Smooth muscle cell (in vitro differentiated cells): ENCODE data around the gene EFHD1. TPM values are rescaled to one million over a fixed set of nuclear protein-coding genes. Genes with fewer than 3 reads are reported as not detected.
A peak's percentile ranks its signal among the peaks of the same experiment; 100 is the strongest.

ENCODE experiments used
- DNase-seq: peaks from one replicate; lab custom pipeline; 2025; ENCODE audit not compliant: unreplicated experiment; lab: John Stamatoyannopoulos, UW
- H2AFZ ChIP-seq: fragments of 200-600 bp; sonication (generic); 2 replicates; pipeline ENCODE4 v1.6.0; 2016; ENCODE audit warnings: antibody characterized with exemption, low read depth, mild to moderate bottlenecking
- H3F3A ChIP-seq: fragments of 200-600 bp; sonication (generic); 2 replicates; pipeline ENCODE4 v1.6.0; 2017; ENCODE audit warnings: antibody characterized with exemption, low read depth
- H3K27ac ChIP-seq: fragments of 200-600 bp; sonication (generic); 2 replicates; pipeline ENCODE4 v1.5.1; 2016; ENCODE audit warnings: low read depth, mild to moderate bottlenecking
- H3K27me3 ChIP-seq: fragments of 200-600 bp; sonication (generic); 2 replicates; pipeline ENCODE4 v1.6.1; 2016; ENCODE audit warnings: low read depth, mild to moderate bottlenecking
- H3K36me3 ChIP-seq: fragments of 200-600 bp; sonication (generic); 2 replicates; pipeline ENCODE4 v1.5.1; 2016; ENCODE audit warnings: low read depth
- H3K4me1 ChIP-seq: fragments of 200-600 bp; sonication (generic); 2 replicates; pipeline ENCODE4 v1.5.1; 2016; ENCODE audit warnings: low read depth
- H3K4me2 ChIP-seq: fragments of 200-600 bp; sonication (generic); 2 replicates; pipeline ENCODE4 v1.6.0; 2016; ENCODE audit warnings: mild to moderate bottlenecking
- H3K4me3 ChIP-seq: fragments of 200-600 bp; sonication (generic); 2 replicates; pipeline ENCODE4 v1.5.1; 2016; ENCODE audit warnings: mild to moderate bottlenecking
- H3K79me2 ChIP-seq: fragments of 200-600 bp; sonication (generic); 2 replicates; pipeline ENCODE4 v1.6.0; 2016; ENCODE audit warnings: low read depth, mild to moderate bottlenecking
- H3K9ac ChIP-seq: fragments of 200-600 bp; sonication (generic); 2 replicates; pipeline ENCODE4 v1.6.0; 2016; ENCODE audit warnings: low read depth
- H3K9me3 ChIP-seq: fragments of 200-600 bp; sonication (generic); replicated peaks from 2 replicates; pipeline ENCODE4 v1.5.1; 2016; ENCODE audit warnings: low read depth
- H4K20me1 ChIP-seq: fragments of 200-600 bp; sonication (generic); 2 replicates; pipeline ENCODE4 v1.6.0; 2016; ENCODE audit warnings: low read depth
- CTCF ChIP-seq: fragments of 200-600 bp; sonication (generic); IDR thresholded peaks from 2 replicates; pipeline ENCODE4 v1.5.1; 2017; ENCODE audit warnings: borderline replicate concordance, mild to moderate bottlenecking, antibody characterized with exemption; ENCODE audit not compliant: insufficient read depth, poor library complexity, severe bottlenecking
- WGBS: methylation state at CpG from one replicate; pipeline ENCODE4 v1.1.7; 2016; ENCODE audit warnings: low lambda C conversion rate; 5-methylcytosine and 5-hydroxymethylcytosine counted together
- polyA plus RNA-seq: library from polyadenylated mRNA; unstranded; fragments of >200 nt; fragmentation: Nextera tagmentation; extraction: Ambion mirVana; gene quantifications from 2 replicates; pipeline ENCODE4 v1.2.1, GENCODE V29; 2016
- total RNA-seq: library from RNA; depleted of rRNA; stranded (reverse); fragments of >200 nt; gene quantifications from 2 replicates; pipeline ENCODE4 v1.2.3, GENCODE V29; 2014

EFHD1 gene
- total and polyA plus RNA-seq, 2 experiments from 2014 or later, result 6.4 to 19.2 TPM

DNA sequence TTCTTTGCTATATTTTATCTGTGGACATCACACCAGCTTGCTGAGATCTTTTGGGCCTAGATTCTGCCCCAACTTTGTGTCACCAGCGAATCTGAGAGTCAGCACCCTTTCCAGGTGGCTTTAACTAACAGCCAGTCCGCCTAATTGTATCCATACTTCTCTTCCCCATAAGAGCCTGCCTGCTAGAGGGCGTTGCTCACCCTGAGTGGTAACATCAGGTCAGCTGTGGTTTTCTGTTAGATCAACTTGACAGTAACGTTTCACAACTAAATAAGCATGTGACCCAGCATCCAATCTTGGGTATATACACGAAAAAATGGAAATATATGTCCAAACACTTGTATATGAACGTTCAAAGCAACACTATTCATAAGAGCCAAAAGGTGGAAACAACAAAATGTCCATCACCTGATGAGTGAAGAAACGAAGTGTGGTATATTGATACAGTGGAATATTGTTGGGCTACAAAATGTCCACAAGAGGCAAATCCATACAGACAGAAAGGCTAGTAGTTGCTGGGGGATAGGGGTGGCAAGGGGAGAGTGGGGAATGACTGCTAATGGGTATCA lies 24.9 kb downstream of the EFHD1 start:
- Histone ChIP-seq H3K4me1 (no peaks in the 10 kb centered on the region), H4K20me1 (no peaks in the 10 kb centered on the region), H3K79me2 (no peaks in the 10 kb centered on the region), H3K4me3 (no peak overlapping the region), H3K27ac (no peak overlapping the region), H3F3A (no peaks in the 10 kb centered on the region), H3K9me3 (no peaks in the 10 kb centered on the region), H3K4me2 (no peak overlapping the region), H3K36me3 (no peaks in the 10 kb centered on the region), H2AFZ (no peak overlapping the region), H3K27me3 (no peaks in the 10 kb centered on the region), H3K9ac (no peak overlapping the region)
- 58% methylated on average over 7 of the region's 7 CpGs for WGBS
- TF ChIP-seq CTCF, result no peak
- DNase-seq, result no peak

- TF ChIP-seq CTCF, result no peak
- H3K36me3 ChIP-seq, result no peaks in the 10 kb centered on the region
- H3K27ac ChIP-seq, result no peak overlapping the region
- no peak overlapping the region for H3K4me2 ChIP-seq
- H3K4me1 ChIP-seq, result no peaks in the 10 kb centered on the region
- H2AFZ ChIP-seq, result no peak overlapping the region
- no peak for DNase-seq
- no peak overlapping the region for H3K9ac ChIP-seq
- no peak overlapping the region for H3K4me3 ChIP-seq
- H3F3A ChIP-seq, result no peaks in the 10 kb centered on the region
- H3K27me3 ChIP-seq, result no peaks in the 10 kb centered on the region
- H3K79me2 ChIP-seq, result no peaks in the 10 kb centered on the region
- H3K9me3 ChIP-seq, result no peaks in the 10 kb centered on the region
- H4K20me1 ChIP-seq, result no peaks in the 10 kb centered on the region
- WGBS, result 76% methylated on average over 2 of the region's 2 CpGs
Measured at GRCh38 chr2:232659359-232659758, 26.0 kb downstream of the EFHD1 start.

GRCh38 chr2:232662486-232663260 lies 29.3 kb downstream of the EFHD1 start:
- Histone ChIP-seq H3K79me2 (no peaks in the 10 kb centered on the region), H3K4me1 (no peaks in the 10 kb centered on the region), H3F3A (no peaks in the 10 kb centered on the region), H3K4me2 (no peak overlapping the region), H3K27ac (peak overlapping the region; percentile 31), H3K27me3 (no peaks in the 10 kb centered on the region), H3K4me3 (no peak overlapping the region), H4K20me1 (no peaks in the 10 kb centered on the region), H3K36me3 (no peaks in the 10 kb centered on the region), H3K9me3 (no peaks in the 10 kb centered on the region), H3K9ac (no peak overlapping the region), H2AFZ (no peak overlapping the region)
- DNase-seq, result no peak
- WGBS, result 80% methylated on average over 16 of the region's 16 CpGs
- TF ChIP-seq CTCF, result no peak
